Dendritic cell treated with granulocyte-macrophage colony-stimulating factor and Interleukin-4, amounts not matched to agents 40 ng/mL and 50 ng/mL, for 4 days (primary cell): ENCODE data around the gene RAB40C.

Experiments used
- H3K27ac Mint-ChIP-seq: one replicate; pipeline ENCODE4 v1.8.0; 2022; ENCODE audit warnings: mild to moderate bottlenecking, mixed read lengths
- H3K27me3 Mint-ChIP-seq: one replicate; pipeline ENCODE4 v1.8.0; 2022; ENCODE audit warnings: mild to moderate bottlenecking, mixed read lengths
- H3K36me3 Mint-ChIP-seq: one replicate; pipeline ENCODE4 v1.8.0; 2022; ENCODE audit warnings: low read depth, mixed read lengths
- H3K4me1 Mint-ChIP-seq: one replicate; pipeline ENCODE4 v1.8.0; 2022; ENCODE audit warnings: low read depth, mixed read lengths
- H3K4me3 Mint-ChIP-seq: one replicate; pipeline ENCODE4 v1.8.0; 2022; ENCODE audit warnings: mild to moderate bottlenecking, moderate library complexity, mixed read lengths
- H3K9me3 Mint-ChIP-seq: one replicate; pipeline ENCODE4 v1.8.0; 2022; ENCODE audit warnings: mixed read lengths
- intact Hi-C: fragments of 100-400 bp; cut with micrococcal nuclease; formaldehyde crosslinking; loops from one replicate; pipeline ENCODE4 v1.15.0; 2022

RAB40C gene

GRCh38 chr16:638034-638543 is 48.2 kb downstream of the RAB40C start:
- Mint-ChIP-seq H3K4me3 (no peak overlapping the region), H3K27ac (peak overlapping the region; percentile 94), H3K4me1 (peaks cover 36% of the 10 kb centered on the region), H3K27me3 (peaks cover 3% of the 10 kb centered on the region), H3K36me3 (peaks cover 37% of the 10 kb centered on the region), H3K9me3 (no peaks in the 10 kb centered on the region)
- intact Hi-C loops: no loop called here

GRCh38 chr16:638836-639235 is 49.0 kb downstream of the RAB40C start:
- Mint-ChIP-seq H3K27ac (no peak overlapping the region), H3K27me3 (peaks cover 3% of the 10 kb centered on the region), H3K4me1 (peaks cover 44% of the 10 kb centered on the region), H3K9me3 (no peaks in the 10 kb centered on the region), H3K36me3 (peaks cover 34% of the 10 kb centered on the region), H3K4me3 (no peak overlapping the region)
- intact Hi-C loops: no loop called here

- intact Hi-C loops: no loop called here
- peaks cover 49% of the 10 kb centered on the region for H3K4me1 Mint-ChIP-seq
- peak overlapping the region; percentile 61 for H3K27ac Mint-ChIP-seq
- H3K36me3 Mint-ChIP-seq: peaks cover 39% of the 10 kb centered on the region
- peak overlapping the region; percentile 60 for H3K4me3 Mint-ChIP-seq
- H3K9me3 Mint-ChIP-seq: no peaks in the 10 kb centered on the region
- peaks cover 3% of the 10 kb centered on the region for H3K27me3 Mint-ChIP-seq
Measured at GRCh38 chr16:640614-641013, 50.7 kb downstream of the RAB40C start.

GRCh38 chr16:641326-642188 is 51.7 kb downstream of the RAB40C start, which contains the start of gene MCRIP2:
Gene MCRIP2, plus strand, starts transcription at chr16:641828. Its CDS starts 164 bp downstream, at chr16:641992.
- H3K4me3 Mint-ChIP-seq: peak within 1 kb of the TSS; percentile 78
- intact Hi-C loops: no loop called here
- H3K4me1 Mint-ChIP-seq: peaks cover 59% of the 10 kb centered on the region
- peak within 1 kb of the TSS; percentile 86 for H3K27ac Mint-ChIP-seq
- peaks cover 44% of the 10 kb centered on the region for H3K36me3 Mint-ChIP-seq
- H3K27me3 Mint-ChIP-seq: peaks cover 3% of the 10 kb centered on the region
- H3K9me3 Mint-ChIP-seq: no peaks in the 10 kb centered on the region

GRCh38 chr16:642189-643049 is 52.6 kb downstream of the RAB40C start:
- H3K4me1 Mint-ChIP-seq: peaks cover 66% of the 10 kb centered on the region
- intact Hi-C loops: no loop called here
- H3K4me3 Mint-ChIP-seq: peak overlapping the region; percentile 78
- peaks cover 3% of the 10 kb centered on the region for H3K27me3 Mint-ChIP-seq
- H3K9me3 Mint-ChIP-seq: no peaks in the 10 kb centered on the region
- peak overlapping the region; percentile 86 for H3K27ac Mint-ChIP-seq
- peaks cover 48% of the 10 kb centered on the region for H3K36me3 Mint-ChIP-seq

GRCh38 chr16:643050-643368 is 53.1 kb downstream of the RAB40C start:
- peaks cover 54% of the 10 kb centered on the region for H3K36me3 Mint-ChIP-seq
- peaks cover under 1% of the 10 kb centered on the region for H3K27me3 Mint-ChIP-seq
- H3K27ac Mint-ChIP-seq: peak overlapping the region; percentile 86
- H3K9me3 Mint-ChIP-seq: no peaks in the 10 kb centered on the region
- H3K4me3 Mint-ChIP-seq: peak overlapping the region; percentile 78
- peaks cover 66% of the 10 kb centered on the region for H3K4me1 Mint-ChIP-seq
- intact Hi-C loops: no loop called here

GRCh38 chr16:644556-644955 is 54.7 kb downstream of the RAB40C start:
- H3K27me3 Mint-ChIP-seq: no peaks in the 10 kb centered on the region
- intact Hi-C loops: no loop called here
- H3K4me1 Mint-ChIP-seq: peaks cover 68% of the 10 kb centered on the region
- no peaks in the 10 kb centered on the region for H3K9me3 Mint-ChIP-seq
- no peak overlapping the region for H3K27ac Mint-ChIP-seq
- no peak overlapping the region for H3K4me3 Mint-ChIP-seq
- H3K36me3 Mint-ChIP-seq: peaks cover 54% of the 10 kb centered on the region

GRCh38 chr16:645852-646678 is 56.2 kb downstream of the RAB40C start:
- Mint-ChIP-seq H3K27me3 (no peaks in the 10 kb centered on the region), H3K4me1 (peaks cover 72% of the 10 kb centered on the region), H3K36me3 (peaks cover 54% of the 10 kb centered on the region), H3K4me3 (no peak overlapping the region), H3K27ac (no peak overlapping the region), H3K9me3 (no peaks in the 10 kb centered on the region)
- intact Hi-C loops: no loop called here

GRCh38 chr16:646679-647172 is 56.9 kb downstream of the RAB40C start:
- H3K9me3 Mint-ChIP-seq: no peaks in the 10 kb centered on the region
- H3K27ac Mint-ChIP-seq: no peak overlapping the region
- intact Hi-C loops: no loop called here
- H3K4me3 Mint-ChIP-seq: no peak overlapping the region
- H3K27me3 Mint-ChIP-seq: no peaks in the 10 kb centered on the region
- peaks cover 54% of the 10 kb centered on the region for H3K36me3 Mint-ChIP-seq
- peaks cover 79% of the 10 kb centered on the region for H3K4me1 Mint-ChIP-seq

- H3K27ac Mint-ChIP-seq: peak overlapping the region; percentile 87
- peaks cover 79% of the 10 kb centered on the region for H3K4me1 Mint-ChIP-seq
- H3K9me3 Mint-ChIP-seq: no peaks in the 10 kb centered on the region
- H3K27me3 Mint-ChIP-seq: no peaks in the 10 kb centered on the region
- H3K36me3 Mint-ChIP-seq: peaks cover 54% of the 10 kb centered on the region
- peak overlapping the region; percentile 6 for H3K4me3 Mint-ChIP-seq
- intact Hi-C loops: no loop called here
Measured at GRCh38 chr16:647173-647902, 57.5 kb downstream of the RAB40C start.

- no peaks in the 10 kb centered on the region for H3K9me3 Mint-ChIP-seq
- H3K27me3 Mint-ChIP-seq: no peaks in the 10 kb centered on the region
- H3K4me1 Mint-ChIP-seq: peaks cover 72% of the 10 kb centered on the region
- intact Hi-C loops: no loop called here
- H3K36me3 Mint-ChIP-seq: peaks cover 47% of the 10 kb centered on the region
- peak overlapping the region; percentile 87 for H3K27ac Mint-ChIP-seq
- peak overlapping the region; percentile 81 for H3K4me3 Mint-ChIP-seq
Measured at GRCh38 chr16:648071-648780, 58.4 kb downstream of the RAB40C start.

GRCh38 chr16:648781-649589 is 59.1 kb downstream of the RAB40C start, which contains the start of gene WDR90:
Gene WDR90, plus strand, starts transcription at chr16:649365. Its CDS starts 52 bp downstream, at chr16:649417.
- peak within 1 kb of the TSS; percentile 81 for H3K4me3 Mint-ChIP-seq
- H3K9me3 Mint-ChIP-seq: no peaks in the 10 kb centered on the region
- intact Hi-C loops: loop anchor here (1.0 kb wide), 2 partner anchors 11 to 60 kb away; no protein-coding TSS in a partner anchor
- peaks cover 48% of the 10 kb centered on the region for H3K36me3 Mint-ChIP-seq
- H3K27ac Mint-ChIP-seq: peak within 1 kb of the TSS; percentile 87
- peaks cover 64% of the 10 kb centered on the region for H3K4me1 Mint-ChIP-seq
- H3K27me3 Mint-ChIP-seq: no peaks in the 10 kb centered on the region
